ENCODE measurements around the gene OR2T6. TPM values are rescaled to one million over a fixed set of nuclear protein-coding genes. Genes with fewer than 3 reads are reported as not detected.

OR2T6 gene
- total RNA-seq (ENCODE audit: unreplicated experiment): not detected
- long read RNA-seq: 0 reads

GRCh38 chr1:248375446-248375845, at the start of gene OR2T6:
OR2T6 (plus strand) TSS chr1:248375746; CDS start chr1:248387609, 11,863 bp downstream.
- no peak for TF ChIP-seq CTCF (IDR thresholded peaks at IDR 0.05; ENCODE audit: unreplicated experiment)
- Mint-ChIP-seq H3K27me3 (ENCODE audit: unreplicated experiment) (peaks cover 5% of the 10 kb centered on the region), H3K9me3 (ENCODE audit: unreplicated experiment) (peaks cover 30% of the 10 kb centered on the region), H3K4me1 (ENCODE audit: unreplicated experiment) (no peaks in the 10 kb centered on the region), H3K36me3 (ENCODE audit: low read depth, unreplicated experiment) (peaks cover 6% of the 10 kb centered on the region), H3K4me3 (ENCODE audit: unreplicated experiment) (no peak within 1 kb of the TSS), H3K27ac (ENCODE audit: unreplicated experiment) (no peak within 1 kb of the TSS)
- DNase-seq (ENCODE audit: low spot score): no peak

DNA sequence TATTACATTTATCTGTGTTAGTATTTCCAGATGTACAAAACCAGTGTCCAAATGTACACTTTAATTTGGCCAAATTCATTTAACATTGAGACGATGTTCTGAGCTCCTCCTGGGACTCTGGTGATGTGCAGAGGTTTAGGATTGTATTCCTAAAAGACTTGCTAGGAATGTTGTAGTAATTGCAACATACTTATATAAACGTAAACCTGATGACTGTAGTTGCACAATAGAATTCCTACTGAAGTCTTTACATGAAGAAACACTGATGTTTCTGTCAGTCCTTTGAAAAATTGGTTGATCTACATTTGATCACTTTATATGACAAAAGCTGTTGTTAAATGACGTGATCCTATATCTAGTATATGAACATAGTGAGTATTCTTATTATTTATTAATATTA, 32.1 kb upstream of the OR2T6 start:
- DNase-seq (ENCODE audit: low spot score): no peak
- TF ChIP-seq CTCF (IDR thresholded peaks at IDR 0.05; ENCODE audit: unreplicated experiment): no peak
- Mint-ChIP-seq H3K27ac (ENCODE audit: unreplicated experiment) (no peak overlapping the region), H3K36me3 (ENCODE audit: low read depth, unreplicated experiment) (no peaks in the 10 kb centered on the region), H3K27me3 (ENCODE audit: unreplicated experiment) (no peaks in the 10 kb centered on the region), H3K4me1 (ENCODE audit: unreplicated experiment) (no peaks in the 10 kb centered on the region), H3K9me3 (ENCODE audit: unreplicated experiment) (peaks cover 18% of the 10 kb centered on the region), H3K4me3 (ENCODE audit: unreplicated experiment) (no peak overlapping the region)

DNA sequence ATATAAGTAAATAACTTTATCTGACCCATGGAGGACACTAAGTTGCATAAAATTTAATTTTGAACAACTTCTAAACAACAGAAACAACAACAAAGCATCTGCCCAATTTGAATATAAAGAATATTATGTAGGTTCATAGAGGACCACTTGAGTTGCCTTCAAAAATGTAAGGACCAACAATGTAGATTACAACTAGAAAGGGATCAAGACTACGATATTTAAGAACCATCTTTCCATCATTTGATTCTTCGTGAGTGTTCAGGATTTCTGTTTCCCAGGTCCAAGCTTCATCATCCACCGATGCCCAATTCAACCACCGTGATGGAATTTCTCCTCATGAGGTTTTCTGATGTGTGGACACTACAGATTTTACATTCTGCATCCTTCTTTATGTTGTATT, 27.1 kb upstream of the OR2T6 start, which contains the start of gene OR14C36:
Gene OR14C36, plus strand, starts transcription at position 301 of the 400 bp plus-strand sequence. Its CDS starts 0 bp downstream, at position 301.
- Mint-ChIP-seq H3K27me3 (ENCODE audit: unreplicated experiment) (peaks cover 3% of the 10 kb centered on the region), H3K4me3 (ENCODE audit: unreplicated experiment) (no peak within 1 kb of the TSS), H3K27ac (ENCODE audit: unreplicated experiment) (no peak within 1 kb of the TSS), H3K4me1 (ENCODE audit: unreplicated experiment) (no peaks in the 10 kb centered on the region), H3K9me3 (ENCODE audit: unreplicated experiment) (peaks cover 12% of the 10 kb centered on the region), H3K36me3 (ENCODE audit: low read depth, unreplicated experiment) (no peaks in the 10 kb centered on the region)
- TF ChIP-seq CTCF (IDR thresholded peaks at IDR 0.05; ENCODE audit: unreplicated experiment): no peak
- DNase-seq (ENCODE audit: low spot score): no peak

- DNase-seq (ENCODE audit: low spot score): no peak
- H3K36me3 Mint-ChIP-seq (ENCODE audit: low read depth, unreplicated experiment): peaks cover 10% of the 10 kb centered on the region
- H3K4me1 Mint-ChIP-seq (ENCODE audit: unreplicated experiment): no peaks in the 10 kb centered on the region
- TF ChIP-seq CTCF (IDR thresholded peaks at IDR 0.05; ENCODE audit: unreplicated experiment): no peak
- H3K27ac Mint-ChIP-seq (ENCODE audit: unreplicated experiment): no peak overlapping the region
- peaks cover 31% of the 10 kb centered on the region for H3K9me3 Mint-ChIP-seq (ENCODE audit: unreplicated experiment)
- no peaks in the 10 kb centered on the region for H3K27me3 Mint-ChIP-seq (ENCODE audit: unreplicated experiment)
- H3K4me3 Mint-ChIP-seq (ENCODE audit: unreplicated experiment): no peak overlapping the region
Observed at GRCh38 chr1:248359415-248359814, 16.1 kb upstream of the OR2T6 start.

DNA sequence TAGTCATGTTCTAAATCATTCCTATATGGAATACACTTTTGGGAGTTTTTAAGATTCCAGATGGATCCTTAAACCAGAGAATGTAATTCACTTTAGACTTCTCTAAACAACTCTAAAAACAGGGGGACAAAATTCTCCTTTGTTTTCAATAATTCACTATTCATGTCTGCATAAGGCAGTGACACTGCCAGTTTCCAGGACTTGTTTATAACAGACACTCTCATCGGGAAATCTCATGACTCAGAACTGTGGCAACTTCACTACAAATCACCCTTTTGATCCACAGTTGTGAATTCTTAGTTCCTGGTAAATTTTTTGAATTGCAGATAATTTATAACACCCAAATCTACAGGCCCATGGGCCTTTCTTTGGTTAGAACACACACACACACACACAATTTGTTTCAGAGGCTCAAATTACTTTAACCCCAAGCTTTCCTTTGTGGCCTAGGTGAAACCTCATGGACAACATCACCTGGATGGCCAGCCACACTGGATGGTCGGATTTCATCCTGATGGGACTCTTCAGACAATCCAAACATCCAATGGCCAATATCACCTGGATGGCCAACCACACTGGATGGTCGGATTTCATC, 14.3 kb upstream of the OR2T6 start, which contains the start of gene OR2T4:
Gene OR2T4, plus strand, starts transcription at position 545 of the 595 bp plus-strand sequence. Its CDS starts 0 bp downstream, at position 545.
- Mint-ChIP-seq H3K4me3 (ENCODE audit: unreplicated experiment) (no peak within 1 kb of the TSS), H3K9me3 (ENCODE audit: unreplicated experiment) (peaks cover 42% of the 10 kb centered on the region)

More for the DNA sequence above, 14.3 kb upstream of the OR2T6 start, which contains the start of gene OR2T4:
- DNase-seq (ENCODE audit: low spot score): no peak
- H3K4me1 Mint-ChIP-seq (ENCODE audit: unreplicated experiment): no peaks in the 10 kb centered on the region
- no peak within 1 kb of the TSS for H3K27ac Mint-ChIP-seq (ENCODE audit: unreplicated experiment)
- H3K36me3 Mint-ChIP-seq (ENCODE audit: low read depth, unreplicated experiment): peaks cover 10% of the 10 kb centered on the region
- no peak for TF ChIP-seq CTCF (IDR thresholded peaks at IDR 0.05; ENCODE audit: unreplicated experiment)
- no peaks in the 10 kb centered on the region for H3K27me3 Mint-ChIP-seq (ENCODE audit: unreplicated experiment)
